ENCODE data around the gene NCBP3. TPM values are rescaled to one million over a fixed set of nuclear protein-coding genes. Genes with fewer than 3 reads are reported as not detected.
"Not testable (repeated sequence)": the region's sequence is repeated elsewhere in the genome, so short reads cannot be mapped to it uniquely, and the experiment has no call there.

Gene NCBP3
- total RNA-seq, 1 donor from 2014 or later = 34.9 TPM

DNA sequence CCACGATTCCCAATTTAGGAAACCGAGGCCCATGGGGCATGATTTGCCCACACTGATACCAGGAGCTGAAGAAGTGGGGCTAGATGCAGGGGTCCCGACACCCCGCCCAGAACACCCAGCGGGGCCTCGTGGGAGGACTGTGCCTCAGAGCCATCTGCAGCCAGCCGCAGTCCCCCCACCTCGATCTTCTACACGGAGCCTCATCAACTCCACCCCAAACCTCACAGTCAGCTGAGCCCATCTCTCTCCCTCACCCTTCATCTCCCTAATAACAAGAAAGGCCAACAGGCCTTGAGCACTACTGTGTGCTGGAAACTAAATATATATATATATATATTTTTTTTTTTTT, 49.2 kb downstream of the NCBP3 start:
- ATAC-seq (no peak), DNase-seq (no peak)
- Histone ChIP-seq H3K4me3 (no peak overlapping the region), H3K9me3 (no peaks in the 10 kb centered on the region), H3K36me3 (no peaks in the 10 kb centered on the region), H3K27ac (no peak overlapping the region), H3K27me3 (no peaks in the 10 kb centered on the region), H3K4me1 (peaks cover 5% of the 10 kb centered on the region)
- intact Hi-C loops (cut with DNase I) = no loop called here
- TF ChIP-seq, protein P1, sequence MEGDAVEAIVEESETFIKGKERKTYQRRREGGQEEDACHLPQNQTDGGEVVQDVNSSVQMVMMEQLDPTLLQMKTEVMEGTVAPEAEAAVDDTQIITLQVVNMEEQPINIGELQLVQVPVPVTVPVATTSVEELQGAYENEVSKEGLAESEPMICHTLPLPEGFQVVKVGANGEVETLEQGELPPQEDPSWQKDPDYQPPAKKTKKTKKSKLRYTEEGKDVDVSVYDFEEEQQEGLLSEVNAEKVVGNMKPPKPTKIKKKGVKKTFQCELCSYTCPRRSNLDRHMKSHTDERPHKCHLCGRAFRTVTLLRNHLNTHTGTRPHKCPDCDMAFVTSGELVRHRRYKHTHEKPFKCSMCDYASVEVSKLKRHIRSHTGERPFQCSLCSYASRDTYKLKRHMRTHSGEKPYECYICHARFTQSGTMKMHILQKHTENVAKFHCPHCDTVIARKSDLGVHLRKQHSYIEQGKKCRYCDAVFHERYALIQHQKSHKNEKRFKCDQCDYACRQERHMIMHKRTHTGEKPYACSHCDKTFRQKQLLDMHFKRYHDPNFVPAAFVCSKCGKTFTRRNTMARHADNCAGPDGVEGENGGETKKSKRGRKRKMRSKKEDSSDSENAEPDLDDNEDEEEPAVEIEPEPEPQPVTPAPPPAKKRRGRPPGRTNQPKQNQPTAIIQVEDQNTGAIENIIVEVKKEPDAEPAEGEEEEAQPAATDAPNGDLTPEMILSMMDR (IDR thresholded peaks at IDR 0.05) = no peak

DNA sequence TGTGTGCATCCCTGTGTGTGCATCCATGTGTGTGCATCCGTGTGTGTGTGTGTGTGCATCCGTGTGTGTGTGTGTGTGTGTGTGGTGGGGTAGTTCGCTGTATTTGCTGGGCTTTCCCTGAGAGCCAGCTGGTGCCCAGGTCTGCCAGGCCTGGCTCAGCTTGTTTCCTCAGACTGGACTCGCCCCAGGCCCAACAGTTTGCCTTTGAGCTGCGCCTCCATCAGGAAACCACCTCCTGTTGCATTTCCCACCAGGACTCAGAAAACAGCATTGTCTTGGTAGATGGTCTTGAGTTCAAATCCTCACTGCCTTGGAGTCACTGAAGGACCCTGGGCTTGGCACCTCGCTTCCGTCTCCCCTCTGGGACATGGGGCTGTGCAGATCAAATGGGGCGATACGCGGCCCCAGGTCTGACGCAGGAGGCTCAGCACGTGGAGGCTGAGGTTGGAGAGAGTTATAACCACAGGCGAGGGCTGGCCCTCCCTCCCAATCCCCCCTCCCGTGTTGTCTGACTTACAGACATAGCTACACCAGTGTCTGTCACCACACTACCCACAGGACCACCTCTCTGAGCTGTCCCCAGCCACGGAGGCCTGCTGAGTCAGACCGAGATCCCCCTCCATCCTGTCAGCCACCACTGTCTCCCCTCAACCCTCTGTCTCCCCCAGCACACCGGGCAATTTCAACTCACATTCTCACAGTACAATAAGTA, 49.8 kb downstream of the NCBP3 start:
- intact Hi-C loops (cut with DNase I) = no loop called here
- Histone ChIP-seq H3K4me3 (no peak overlapping the region), H3K4me1 (peaks cover 5% of the 10 kb centered on the region), H3K9me3 (no peaks in the 10 kb centered on the region), H3K27me3 (no peaks in the 10 kb centered on the region), H3K36me3 (no peaks in the 10 kb centered on the region), H3K27ac (no peak overlapping the region)
- TF ChIP-seq, protein P1 (IDR thresholded peaks at IDR 0.05) = no peak
- no peak for DNase-seq
- ATAC-seq = peak; percentile 43

DNA sequence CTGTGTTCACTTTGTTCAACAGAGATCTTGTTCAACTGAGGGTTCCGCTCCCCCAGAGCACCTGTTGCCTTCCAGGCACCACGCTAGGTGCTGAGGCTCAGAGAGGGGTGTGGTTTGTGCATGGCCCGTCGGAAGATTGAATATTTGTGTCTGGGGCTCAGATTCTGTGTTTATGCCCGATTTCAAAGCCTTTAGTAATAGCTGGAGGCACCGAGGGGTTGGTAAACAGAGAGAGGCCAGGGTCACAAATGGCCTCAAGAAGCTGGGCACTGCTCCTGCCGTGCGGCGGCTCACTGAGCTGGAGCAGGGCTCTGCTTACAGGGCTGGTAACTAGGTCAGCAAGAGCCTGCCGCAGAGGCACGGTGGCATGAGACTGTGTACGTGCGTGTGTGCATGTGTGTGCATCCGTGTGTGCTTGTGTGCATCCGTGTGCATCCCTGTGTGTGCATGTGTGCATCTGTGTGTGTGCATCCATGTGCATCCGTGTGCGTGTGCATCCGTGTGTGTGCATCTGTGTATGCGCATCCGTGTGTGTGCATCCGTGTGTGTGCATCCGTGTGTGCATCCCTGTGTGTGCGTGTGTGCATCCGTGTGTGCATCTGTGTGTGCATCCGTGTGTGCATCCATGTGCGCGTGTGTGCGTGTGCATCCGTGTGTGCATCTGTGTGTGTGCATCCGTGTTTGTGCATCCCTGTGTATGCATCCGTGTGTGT, 50.5 kb downstream of the NCBP3 start:
- Histone ChIP-seq H3K4me1 (peaks cover 5% of the 10 kb centered on the region), H3K4me3 (no peak overlapping the region), H3K27ac (peak overlapping the region; percentile 17), H3K9me3 (no peaks in the 10 kb centered on the region), H3K36me3 (no peaks in the 10 kb centered on the region), H3K27me3 (no peaks in the 10 kb centered on the region)
- DNase-seq (no peak), ATAC-seq (no peak)
- TF ChIP-seq, protein P1 (IDR thresholded peaks at IDR 0.05) = no peak
- intact Hi-C loops (cut with DNase I) = no loop called here

DNA sequence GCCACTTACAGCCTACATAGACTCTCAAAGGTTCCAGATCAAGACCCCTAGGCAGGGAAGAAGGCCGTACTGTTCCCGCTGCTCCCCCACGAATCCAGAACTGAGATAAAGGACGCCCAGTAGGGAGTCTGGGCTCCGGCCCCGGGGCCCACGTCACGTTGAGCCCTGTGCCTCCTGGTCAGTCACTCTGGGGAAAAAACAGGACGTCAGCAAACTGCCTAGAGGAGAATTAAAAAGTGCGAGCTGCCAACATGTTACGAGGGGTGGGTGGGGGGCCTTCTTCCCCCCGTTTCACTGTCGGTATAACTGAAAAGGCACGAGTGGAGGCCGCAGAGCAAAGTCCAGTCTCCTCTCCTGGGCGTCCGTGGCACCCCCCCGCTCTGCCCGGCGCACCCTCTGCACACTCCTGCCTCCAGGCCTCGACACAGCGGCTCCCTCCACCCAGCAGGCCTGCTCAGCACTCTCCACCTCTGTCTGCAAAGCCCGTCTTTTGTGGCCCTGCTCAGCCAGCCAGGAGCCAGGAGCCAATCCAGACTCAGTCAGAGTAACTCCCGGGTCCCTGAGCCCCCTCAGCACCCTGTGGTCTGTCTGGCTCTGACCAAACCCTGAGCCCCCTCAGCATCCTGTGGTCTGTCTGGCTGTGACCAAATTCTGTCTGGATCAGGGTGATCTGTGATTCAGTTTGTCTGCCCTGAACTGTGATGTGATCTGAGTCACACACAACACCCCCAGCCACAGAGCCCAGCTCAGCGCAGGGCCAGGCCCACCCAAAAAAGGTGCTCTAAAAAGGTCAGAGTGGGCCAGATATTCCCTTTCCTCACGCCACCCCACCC, 51.3 kb downstream of the NCBP3 start:
- DNase-seq = no peak
- intact Hi-C loops (cut with DNase I) = no loop called here
- no peak for ATAC-seq
- TF ChIP-seq, protein P1 (IDR thresholded peaks at IDR 0.05) = no peak
- H3K27me3 ChIP-seq = no peaks in the 10 kb centered on the region
- H3K4me3 ChIP-seq = no peak overlapping the region
- peaks cover 5% of the 10 kb centered on the region for H3K4me1 ChIP-seq
- H3K36me3 ChIP-seq = no peaks in the 10 kb centered on the region
- H3K9me3 ChIP-seq = no peaks in the 10 kb centered on the region
- H3K27ac ChIP-seq = peak overlapping the region; percentile 17

DNA sequence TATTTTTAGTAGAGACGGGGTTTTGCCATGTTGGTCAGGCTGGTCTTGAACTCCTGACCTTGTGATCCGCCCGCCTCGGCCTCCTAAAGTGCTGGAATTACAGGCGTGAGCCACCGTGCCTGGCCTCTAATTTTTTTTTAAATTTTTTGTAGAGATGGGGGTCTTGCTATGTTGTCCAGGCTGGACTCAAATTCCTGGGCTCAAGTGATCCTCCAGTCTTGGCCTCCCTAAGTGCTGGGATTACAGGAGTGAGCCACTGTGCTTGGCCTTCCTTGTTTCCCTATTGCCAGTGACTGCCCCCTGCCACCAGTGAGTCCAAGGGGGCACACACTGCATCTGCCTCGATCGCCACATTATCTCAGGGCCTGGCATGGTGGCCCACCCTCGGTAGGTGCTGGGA, 51.9 kb downstream of the NCBP3 start:
- H3K36me3 ChIP-seq; ATAC-seq; H3K27me3 ChIP-seq; DNase-seq; H3K4me1 ChIP-seq; H3K4me3 ChIP-seq; intact Hi-C loops (cut with DNase I); H3K27ac ChIP-seq; H3K9me3 ChIP-seq: not testable (repeated sequence)

DNA sequence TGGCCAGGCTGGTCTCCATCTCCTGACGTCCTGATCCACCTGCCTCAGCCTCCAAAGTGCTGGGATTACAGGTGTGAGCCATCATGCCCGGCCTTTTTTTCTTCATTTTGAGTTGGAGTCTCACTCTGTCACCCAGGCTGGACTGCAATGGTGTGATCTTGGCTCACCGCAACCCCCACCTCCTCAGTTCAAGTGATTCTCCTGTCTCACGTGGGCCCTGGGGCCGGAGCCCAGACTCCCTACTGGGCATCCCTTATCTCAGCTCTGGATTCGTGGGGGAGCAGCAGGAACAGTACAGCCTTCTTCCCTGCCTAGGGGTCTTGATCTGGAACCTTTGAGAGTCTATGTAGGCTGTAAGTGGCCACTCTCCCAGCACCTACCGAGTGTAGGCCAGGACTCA, 52.8 kb downstream of the NCBP3 start:
- H3K36me3 ChIP-seq; ATAC-seq; intact Hi-C loops (cut with DNase I); H3K4me3 ChIP-seq; H3K4me1 ChIP-seq; H3K9me3 ChIP-seq; H3K27me3 ChIP-seq; H3K27ac ChIP-seq; DNase-seq: not testable (repeated sequence)

Data from upper lobe of right lung (tissue), 1 donor.